Endothelial cell of umbilical vein (primary cell): Measurements from ENCODE around the gene ATP9B. TPM values are rescaled to one million over a fixed set of nuclear protein-coding genes. Genes with fewer than 3 reads are reported as not detected.

Experiments used
- BruUV-seq: library from RNA; stranded (reverse); fragments of 400-500 nt; replicated peaks from 2 replicates; lab custom pipeline; 2021; lab: Mats Ljungman, UMichigan
- CTCF ChIA-PET: fragments of 300-600, 350-600 bp; sonication (Branson Sonifier 250); formaldehyde crosslinking; loops from one replicate; lab custom pipeline; 2021; ENCODE audit warnings: antibody characterized with exemption, inconsistent platforms; lab: Charles Lee
- POLR2A ChIA-PET: fragments of 300-600, 350-600 bp; sonication (Branson Sonifier 250); formaldehyde crosslinking; loops from one replicate; lab custom pipeline; 2021; ENCODE audit warnings: antibody characterized with exemption, inconsistent platforms; lab: Charles Lee
- DNase-seq: peaks from one replicate; pipeline ENCODE4 v3.0.0-alpha.2; 2011; ENCODE audit warnings: low read depth, low spot score
- FAIRE-seq: peaks from 2 replicates; lab custom pipeline; 2011; peaks lifted over from hg19 to GRCh38; lab: Jason Lieb, UNC
- H2AFZ ChIP-seq: 2 replicates; pipeline ENCODE4 v1.6.0; 2012; ENCODE audit warnings: low read depth, low read length, control low read depth, inconsistent platforms
- H3K27ac ChIP-seq: 2 replicates; pipeline ENCODE4 v1.5.1; 2011; ENCODE audit warnings: low read depth, mild to moderate bottlenecking, control low read depth, low read length, moderate library complexity; ENCODE audit not compliant: insufficient read depth
- H3K27me3 ChIP-seq, 2 experiments: 2 replicates each; pipeline versions ENCODE4 v1.6.0 to v1.6.1; 2011; ENCODE audit warnings: low read length in 2 of 2, mixed read lengths in 1 of 2; ENCODE audit not compliant: control insufficient read depth in 2 of 2, insufficient read depth in 2 of 2
- H3K36me3 ChIP-seq, 2 experiments: 2 replicates in 1 of 2; 3 replicates in 1 of 2; pipeline ENCODE4 v1.5.1; 2011; ENCODE audit warnings: low read length in 2 of 2, mild to moderate bottlenecking in 1 of 2, moderate library complexity in 1 of 2; ENCODE audit not compliant: control insufficient read depth in 2 of 2, insufficient read depth in 2 of 2; ENCODE audit errors: extremely low read depth in 1 of 2
- H3K4me1 ChIP-seq: 3 replicates; pipeline ENCODE4 v1.5.1; 2011; ENCODE audit warnings: mild to moderate bottlenecking, low read length; ENCODE audit not compliant: control insufficient read depth, insufficient read depth; ENCODE audit errors: extremely low read depth
- H3K4me2 ChIP-seq: 2 replicates; pipeline ENCODE4 v1.6.1; 2011; ENCODE audit warnings: low read length, control low read depth, mixed read lengths; ENCODE audit not compliant: insufficient read depth
- H3K4me3 ChIP-seq, 3 experiments: fragments of 200-600 bp in 1 of 3; sonication (generic), shearing (Covaris generic) in 1 of 3; replicated peaks in 1 of 3; 2 replicates each; pipeline ENCODE4 v1.5.1; 2011 to 2016; ENCODE audit warnings: control low read depth in 3 of 3, low read length in 3 of 3, mild to moderate bottlenecking in 2 of 3, inconsistent platforms in 1 of 3, low read depth in 1 of 3, moderate library complexity in 1 of 3; ENCODE audit not compliant: insufficient read depth in 1 of 3
- H3K79me2 ChIP-seq: 2 replicates; pipeline ENCODE4 v1.6.0; 2012; ENCODE audit warnings: low read length, inconsistent platforms; ENCODE audit not compliant: control insufficient read depth, insufficient read depth
- H3K9ac ChIP-seq: replicated peaks from 2 replicates; pipeline ENCODE3; 2011; ENCODE audit warnings: low read length, control low read depth; ENCODE audit not compliant: insufficient read depth; ENCODE audit errors: extremely low read depth
- H3K9me1 ChIP-seq: replicated peaks from 3 replicates; pipeline ENCODE4 v1.6.0; 2011; ENCODE audit warnings: mild to moderate bottlenecking, low read length; ENCODE audit not compliant: control insufficient read depth, insufficient read depth; ENCODE audit errors: extremely low read depth
- H3K9me3 ChIP-seq: replicated peaks from 2 replicates; pipeline ENCODE4 v1.5.1; 2012; ENCODE audit warnings: low read length, inconsistent platforms; ENCODE audit not compliant: control insufficient read depth, insufficient read depth
- H4K20me1 ChIP-seq: replicated peaks from 2 replicates; pipeline ENCODE3; 2011; ENCODE audit warnings: mild to moderate bottlenecking, low read length; ENCODE audit not compliant: control insufficient read depth, insufficient read depth; ENCODE audit errors: extremely low read depth
- EZH2 ChIP-seq: IDR thresholded peaks from 2 replicates; pipeline ENCODE4 v1.6.1; 2012; ENCODE audit warnings: borderline replicate concordance, low read depth, mild to moderate bottlenecking, moderate library complexity, low read length, inconsistent platforms; ENCODE audit not compliant: severe bottlenecking
- JUN ChIP-seq: IDR thresholded peaks from 2 replicates; pipeline ENCODE4 v1.6.1; 2011; ENCODE audit warnings: borderline replicate concordance, low read depth; ENCODE audit not compliant: insufficient read length, insufficient read depth
- MYC ChIP-seq: IDR thresholded peaks from one replicate; pipeline ENCODE4 v1.6.1; 2011; ENCODE audit warnings: mild to moderate bottlenecking, low read depth, low read length
- POLR2A ChIP-seq: IDR thresholded peaks from 2 replicates; pipeline ENCODE4 v1.6.1; 2012; ENCODE audit warnings: low read depth, mild to moderate bottlenecking, control low read depth, low read length
- POLR2AphosphoS5 ChIP-seq: IDR thresholded peaks from 2 replicates; pipeline ENCODE4 v1.6.1; 2012; ENCODE audit warnings: low read depth, mild to moderate bottlenecking, control low read depth, low read length, moderate library complexity; ENCODE audit not compliant: insufficient read depth
- dilution Hi-C: fragments of 300-500 bp; cut with MboI; formaldehyde crosslinking; loops from one replicate; pipeline ENCODE4 v1.15.0; 2019; ENCODE audit warnings: low sequenced_read_pairs; ENCODE audit not compliant: extremely low pct_ligation_motif_present
- intact Hi-C: fragments of 100-400 bp; cut with micrococcal nuclease; formaldehyde crosslinking; loops from one replicate; pipeline ENCODE4 v1.10.0; 2022
- polyA plus RNA-seq, 4 experiments: library from polyadenylated mRNA; depleted of rRNA in 3 of 4; stranded (reverse) in 3 of 4; unstranded in 1 of 4; fragments of >200 nt; gene quantifications; 2 replicates each; pipeline versions ENCODE4 v1.2.1 to v1.2.3, GENCODE V29; 2011 to 2012; ENCODE audit warnings: missing spikeins in 1 of 4
- total RNA-seq: library from RNA; stranded (reverse); gene quantifications from 2 replicates; pipeline ENCODE4 v1.2.3, GENCODE V29; 2021
- TF ChIP-seq, protein P1 (sequence below): IDR thresholded peaks from 2 replicates; pipeline ENCODE4 v1.6.1; 2011; ENCODE audit not compliant: insufficient read depth, insufficient read length
- TF ChIP-seq, protein P2 (sequence below), 2 donors: IDR thresholded peaks; 1 replicate in 1 of 2; 2 replicates in 1 of 2; pipeline ENCODE4 v1.5.1; 2011; ENCODE audit warnings: low read length in 2 of 2, mild to moderate bottlenecking in 2 of 2, moderate library complexity in 2 of 2, control low read depth in 1 of 2, inconsistent platforms in 1 of 2, low read depth in 1 of 2; ENCODE audit not compliant: insufficient read depth in 1 of 2; ENCODE audit errors: extremely low read depth in 1 of 2

ATP9B gene
- total and polyA plus RNA-seq, 2 donors (not counting 3 experiments of a cell fraction or from before 2014, with no cell fraction given), result 14.6 to 18.2 TPM

DNA sequence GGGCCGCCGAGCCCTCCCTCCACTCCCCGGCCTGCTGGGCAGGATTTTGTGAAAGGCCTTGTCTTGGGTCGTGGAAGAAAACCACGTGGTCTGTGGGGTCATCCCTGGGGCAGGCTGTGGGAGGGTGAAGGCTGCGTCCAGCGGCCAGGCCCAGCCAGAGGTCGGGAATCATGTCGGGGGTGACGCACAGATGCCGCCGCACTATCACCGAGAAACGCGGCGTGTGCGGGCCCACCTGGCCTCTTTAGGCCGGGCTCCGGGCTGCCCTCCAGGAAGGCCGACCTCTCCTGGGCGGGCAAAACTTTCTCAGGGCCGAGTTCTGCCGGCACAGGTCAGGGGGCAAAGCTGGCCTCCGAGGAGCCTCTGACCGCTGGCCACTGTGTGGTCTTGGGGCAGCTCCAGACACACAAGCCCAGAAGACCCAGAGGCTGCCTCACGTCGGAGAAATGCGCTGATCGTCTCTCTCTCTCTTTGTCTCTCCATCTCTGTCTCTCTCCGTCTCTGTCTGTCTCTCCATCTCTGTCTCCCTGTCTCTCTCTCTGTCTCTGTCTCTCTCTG is 354.9 kb downstream of the ATP9B start:
- no peak overlapping the region for H2AFZ ChIP-seq
- no peaks in the 10 kb centered on the region for H3K27me3 ChIP-seq
- H3K79me2 ChIP-seq, result no peaks in the 10 kb centered on the region
- H3K4me3 ChIP-seq, result no peak overlapping the region
- H3K9me1 ChIP-seq, result no peaks in the 10 kb centered on the region
- H4K20me1 ChIP-seq, result no peaks in the 10 kb centered on the region
- H3K4me2 ChIP-seq, result no peak overlapping the region
- H3K9ac ChIP-seq, result no peak overlapping the region
- FAIRE-seq (no peak), DNase-seq (no peak)
- ChIA-PET CTCF (no interaction called here), POLR2A (no interaction called here)
- no peak overlapping the region for H3K27ac ChIP-seq
- peaks cover 5 to 18% of the 10 kb centered on the region in 2 experiments for H3K36me3 ChIP-seq
- no peaks in the 10 kb centered on the region for H3K9me3 ChIP-seq
- intact Hi-C loops (no loop called here), dilution Hi-C loops (no loop called here)
- BruUV-seq, result no TSS peak
- no peak for TF ChIP-seq POLR2AphosphoS5
- no peak for TF ChIP-seq EZH2
- TF ChIP-seq POLR2A, result no peak
- TF ChIP-seq, protein P1, sequence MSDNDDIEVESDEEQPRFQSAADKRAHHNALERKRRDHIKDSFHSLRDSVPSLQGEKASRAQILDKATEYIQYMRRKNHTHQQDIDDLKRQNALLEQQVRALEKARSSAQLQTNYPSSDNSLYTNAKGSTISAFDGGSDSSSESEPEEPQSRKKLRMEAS, result no peak
- TF ChIP-seq JUN, result no peak
- TF ChIP-seq, protein P2, sequence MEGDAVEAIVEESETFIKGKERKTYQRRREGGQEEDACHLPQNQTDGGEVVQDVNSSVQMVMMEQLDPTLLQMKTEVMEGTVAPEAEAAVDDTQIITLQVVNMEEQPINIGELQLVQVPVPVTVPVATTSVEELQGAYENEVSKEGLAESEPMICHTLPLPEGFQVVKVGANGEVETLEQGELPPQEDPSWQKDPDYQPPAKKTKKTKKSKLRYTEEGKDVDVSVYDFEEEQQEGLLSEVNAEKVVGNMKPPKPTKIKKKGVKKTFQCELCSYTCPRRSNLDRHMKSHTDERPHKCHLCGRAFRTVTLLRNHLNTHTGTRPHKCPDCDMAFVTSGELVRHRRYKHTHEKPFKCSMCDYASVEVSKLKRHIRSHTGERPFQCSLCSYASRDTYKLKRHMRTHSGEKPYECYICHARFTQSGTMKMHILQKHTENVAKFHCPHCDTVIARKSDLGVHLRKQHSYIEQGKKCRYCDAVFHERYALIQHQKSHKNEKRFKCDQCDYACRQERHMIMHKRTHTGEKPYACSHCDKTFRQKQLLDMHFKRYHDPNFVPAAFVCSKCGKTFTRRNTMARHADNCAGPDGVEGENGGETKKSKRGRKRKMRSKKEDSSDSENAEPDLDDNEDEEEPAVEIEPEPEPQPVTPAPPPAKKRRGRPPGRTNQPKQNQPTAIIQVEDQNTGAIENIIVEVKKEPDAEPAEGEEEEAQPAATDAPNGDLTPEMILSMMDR (IDR thresholded peaks at IDR 0.05; ENCODE audit: extremely low read depth in 1 of 2, insufficient read depth in 1 of 2, low read depth in 1 of 2, low read length in 2 of 2), result no peak
- no peak for TF ChIP-seq MYC
- no peaks in the 10 kb centered on the region for H3K4me1 ChIP-seq
